Stimulated activated CD8-positive, alpha-beta memory T cell treated with anti-CD3 and anti-CD28 coated beads, Interleukin-4, amount 100 ng/mL, for 24 hours (primary cell): ENCODE measurements around the gene NME1.
"Not testable (repeated sequence)": the region's sequence is repeated elsewhere in the genome, so short reads cannot be mapped to it uniquely, and the experiment has no call there.

Experiments
- DNase-seq: peaks from one replicate; pipeline ENCODE4 v3.0.0-alpha.2; 2020; ENCODE audit warnings: low read depth

Gene NME1

DNA sequence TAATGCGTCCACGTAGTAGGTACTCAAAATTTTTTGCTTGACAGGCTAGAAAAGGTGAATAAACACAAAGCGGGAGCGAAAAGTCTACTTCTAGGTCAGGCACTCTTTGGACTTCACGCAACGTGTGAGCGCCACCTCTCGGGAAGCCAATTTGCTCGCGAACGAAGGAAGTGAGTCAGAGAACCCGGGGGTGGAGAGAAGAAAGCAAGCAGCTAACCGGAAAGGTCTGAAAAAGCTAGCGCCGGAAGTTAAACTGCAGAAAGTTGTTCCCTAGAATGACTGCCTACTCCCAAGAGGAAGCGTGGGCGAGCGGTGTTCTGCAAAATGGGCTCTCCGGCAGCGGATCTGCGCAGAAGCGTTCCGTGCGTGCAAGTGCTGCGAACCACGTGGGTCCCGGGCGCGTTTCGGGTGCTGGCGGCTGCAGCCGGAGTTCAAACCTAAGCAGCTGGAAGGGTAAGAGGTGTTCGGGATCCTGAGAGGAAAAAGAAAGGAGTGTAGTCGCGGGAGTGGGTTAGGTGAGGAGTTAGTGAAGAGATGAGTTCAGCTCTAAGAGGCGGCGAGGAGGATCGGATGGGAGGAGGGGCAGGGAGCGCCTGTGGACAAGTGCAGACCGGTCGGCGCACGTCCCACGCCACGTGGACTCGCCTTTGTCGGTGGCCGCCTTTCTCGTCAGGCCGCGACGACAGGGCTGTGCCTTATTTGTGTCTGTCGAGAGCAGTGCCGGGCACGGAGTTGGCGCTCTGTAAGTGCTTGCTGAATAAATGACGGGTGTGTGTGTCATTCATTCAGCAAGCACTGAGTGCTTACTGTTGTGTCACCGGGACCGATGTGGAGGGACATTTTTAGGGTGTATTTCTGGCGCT is at the start of gene NME1:
Gene NME1, plus strand, starts transcription at position 350 of the 863 bp plus-strand sequence. CDS start 2,096 bp downstream, outside the sequence.
- peak; percentile 94 for DNase-seq

DNA sequence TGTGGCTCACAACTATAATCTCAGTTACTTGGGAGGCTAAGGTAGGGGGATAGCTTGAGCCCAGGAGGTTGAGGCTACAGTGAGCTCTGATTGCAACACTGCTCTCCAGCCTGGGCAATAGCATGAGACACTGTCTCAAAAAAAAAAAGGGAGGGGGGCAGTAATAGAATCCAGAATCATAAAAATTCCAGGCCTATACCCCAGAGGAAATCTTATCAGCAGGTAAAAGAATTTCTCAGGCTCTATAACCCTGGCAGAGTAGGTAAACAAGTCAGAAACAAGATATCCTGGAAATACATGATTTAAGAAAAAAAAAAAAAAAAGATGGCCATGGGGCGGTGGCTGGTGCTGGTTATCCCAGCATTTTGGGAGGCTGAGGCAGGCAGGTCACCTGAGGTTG is 45.6 kb upstream of the NME1 start:
- DNase-seq, result no peak

DNA sequence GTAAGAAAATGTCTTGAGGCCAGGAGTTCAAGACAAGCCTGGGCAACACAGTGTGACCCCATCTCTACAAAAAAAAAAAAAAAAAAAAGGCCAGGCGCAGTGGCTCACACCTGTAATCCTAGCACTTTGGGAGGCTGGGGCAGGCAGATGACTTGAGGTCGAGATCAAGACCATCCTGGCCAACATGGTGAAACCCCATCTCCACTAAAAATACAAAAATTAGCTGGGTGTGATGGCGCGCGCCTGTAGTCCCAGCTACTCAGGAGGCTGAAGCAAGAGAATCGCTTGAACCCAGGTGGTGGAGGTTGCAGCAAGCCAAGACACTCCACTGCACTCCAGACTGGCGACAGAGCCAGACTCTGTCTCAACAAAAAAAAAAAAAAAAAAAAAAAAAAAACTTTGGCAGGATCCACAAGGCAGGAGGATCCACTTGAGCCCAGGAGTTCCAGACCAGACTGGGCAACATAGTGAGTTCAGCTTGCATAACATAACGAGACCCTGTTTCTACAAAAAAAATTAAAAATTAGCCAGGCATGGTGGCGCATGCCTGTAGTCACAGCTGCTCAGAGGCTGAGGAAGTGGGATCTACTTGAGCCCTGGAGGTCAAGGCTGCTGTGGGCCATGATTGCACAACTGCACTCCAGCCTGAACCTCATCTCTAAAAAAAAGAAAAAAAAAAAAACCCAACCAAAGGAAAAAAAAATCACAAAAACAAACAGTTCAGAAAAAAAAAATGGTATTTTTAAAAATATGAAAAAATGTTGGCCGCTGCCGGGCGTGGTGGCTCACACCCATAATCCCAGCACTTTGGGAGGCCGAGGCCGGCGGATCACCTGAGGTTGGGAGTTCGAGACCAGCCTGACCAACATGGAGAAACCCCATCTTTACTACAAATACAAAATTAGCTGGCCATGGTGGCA is 40.8 kb upstream of the NME1 start:
- DNase-seq, result not testable (repeated sequence)

DNA sequence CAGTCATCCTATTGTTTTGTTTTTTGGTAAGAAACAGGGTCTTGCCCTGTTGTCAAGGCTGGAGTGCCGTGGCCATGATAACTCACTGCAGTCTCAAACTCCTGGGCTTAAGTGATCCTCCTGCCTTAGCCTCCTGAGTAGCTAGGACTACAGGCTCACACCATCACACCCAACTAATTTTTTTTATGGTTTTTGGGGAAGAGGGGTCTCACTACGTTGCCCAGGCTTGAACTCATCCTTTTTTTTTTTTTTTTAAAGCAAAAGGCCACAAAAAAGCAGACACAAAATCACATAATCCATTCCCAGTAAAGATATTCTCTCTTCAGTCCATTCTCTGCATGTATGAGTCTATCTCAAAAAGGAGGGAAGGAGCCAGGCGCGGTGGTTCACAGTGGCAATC is 38.2 kb upstream of the NME1 start:
- DNase-seq, result no peak

DNA sequence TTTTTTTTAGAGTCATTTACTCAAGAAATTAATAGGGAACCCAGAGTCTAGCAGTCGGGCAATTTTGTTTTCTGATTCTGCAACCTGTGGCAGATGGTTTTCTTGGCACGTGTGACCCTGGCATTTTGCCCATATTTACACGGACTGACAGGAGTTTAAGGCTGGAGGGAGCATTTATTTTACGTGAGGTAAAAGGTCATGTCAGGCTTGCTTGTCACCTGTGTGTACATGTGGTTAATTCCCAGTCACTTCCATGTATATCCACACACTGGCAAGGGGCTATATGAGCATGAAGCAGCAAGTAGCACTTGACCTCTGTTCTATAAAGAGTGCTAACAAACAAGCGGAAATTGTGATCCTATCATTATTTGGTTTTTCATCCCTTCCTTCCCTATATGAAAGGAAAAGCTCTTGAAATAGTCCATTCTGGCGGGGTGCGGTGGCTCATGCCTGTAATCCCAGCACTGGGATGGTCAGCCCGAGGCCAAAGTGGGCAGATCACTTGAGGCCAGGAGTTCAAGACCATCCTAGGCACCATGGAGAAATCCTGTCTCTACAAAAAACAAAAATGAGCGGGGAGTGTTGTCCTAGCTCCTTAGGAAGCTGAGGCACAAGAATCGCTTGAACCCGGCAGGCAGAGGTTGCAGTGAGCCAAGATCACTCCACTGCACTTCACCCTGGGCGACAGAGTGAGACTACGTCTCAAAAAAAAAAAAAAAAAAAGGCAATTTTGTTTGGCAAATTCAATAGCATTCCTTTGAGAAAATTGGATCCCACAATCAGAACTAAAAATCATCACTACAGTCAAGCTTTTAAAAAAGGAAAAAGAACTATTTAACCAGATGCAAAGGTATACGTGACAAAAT is 34.8 kb upstream of the NME1 start:
- no peak for DNase-seq

DNA sequence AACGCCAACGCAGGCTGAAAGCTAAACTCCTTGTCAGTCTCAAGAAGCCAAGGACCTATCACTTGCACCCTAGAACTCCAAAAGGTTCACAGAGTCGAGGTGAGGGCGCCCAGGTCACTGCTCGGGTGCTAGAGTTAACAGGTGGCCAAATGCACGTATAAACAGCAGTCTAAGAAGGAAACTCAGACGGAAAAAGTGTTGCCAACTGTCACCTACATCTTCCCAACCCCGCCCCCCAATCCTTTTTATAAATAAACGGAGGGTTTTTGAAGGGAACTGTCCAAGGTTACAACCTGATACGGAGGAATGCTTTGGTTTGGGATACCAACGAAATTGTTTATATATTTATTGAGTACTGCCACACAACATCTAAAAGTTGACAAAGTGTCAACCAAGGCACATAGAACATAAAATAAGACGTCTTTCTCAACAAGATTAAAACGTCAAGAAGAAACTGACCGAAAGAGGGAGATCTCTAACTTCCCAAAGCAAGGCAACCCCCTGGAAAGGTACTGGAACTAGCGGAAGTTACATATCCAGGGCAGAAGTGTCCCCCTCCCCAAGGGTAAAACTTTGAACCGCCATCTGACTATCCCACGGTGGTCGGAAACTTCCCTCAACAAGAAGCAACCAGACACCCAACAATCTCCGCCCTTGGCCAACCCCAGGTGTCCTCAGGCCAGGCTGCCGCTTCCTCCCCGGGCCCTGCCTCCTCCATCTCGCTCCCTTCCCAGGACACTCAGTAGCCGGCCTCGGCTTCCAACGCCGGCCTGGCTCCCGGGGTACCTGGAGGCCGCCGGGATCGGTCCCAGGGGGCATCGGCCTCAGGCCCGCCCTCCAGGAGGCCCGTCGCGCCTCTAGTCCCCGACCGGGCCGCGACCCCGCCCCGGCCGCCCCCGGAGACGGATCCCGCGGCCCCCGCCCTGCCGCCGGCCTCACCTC is 33.7 kb upstream of the NME1 start:
- peak; percentile 11 for DNase-seq

DNA sequence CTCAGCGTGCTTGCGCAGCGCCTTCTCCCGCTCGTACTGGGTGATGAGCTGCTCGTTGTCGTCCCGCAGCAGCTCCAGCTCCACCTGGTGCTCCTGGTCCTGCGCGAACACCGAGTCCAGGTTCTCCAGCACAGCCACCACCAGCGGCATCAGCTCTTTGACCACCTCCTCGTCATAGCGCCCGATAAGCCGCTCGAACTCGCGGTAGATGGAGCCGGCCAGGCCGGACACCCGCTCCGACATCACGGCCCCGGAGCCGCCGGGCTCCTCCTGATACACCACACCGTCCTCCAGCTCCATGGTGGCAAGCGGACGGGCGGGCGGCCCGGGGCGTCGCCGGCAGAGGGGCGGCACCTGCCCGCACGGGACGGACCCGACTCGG is 33.0 kb upstream of the NME1 start:
- no peak for DNase-seq

DNA sequence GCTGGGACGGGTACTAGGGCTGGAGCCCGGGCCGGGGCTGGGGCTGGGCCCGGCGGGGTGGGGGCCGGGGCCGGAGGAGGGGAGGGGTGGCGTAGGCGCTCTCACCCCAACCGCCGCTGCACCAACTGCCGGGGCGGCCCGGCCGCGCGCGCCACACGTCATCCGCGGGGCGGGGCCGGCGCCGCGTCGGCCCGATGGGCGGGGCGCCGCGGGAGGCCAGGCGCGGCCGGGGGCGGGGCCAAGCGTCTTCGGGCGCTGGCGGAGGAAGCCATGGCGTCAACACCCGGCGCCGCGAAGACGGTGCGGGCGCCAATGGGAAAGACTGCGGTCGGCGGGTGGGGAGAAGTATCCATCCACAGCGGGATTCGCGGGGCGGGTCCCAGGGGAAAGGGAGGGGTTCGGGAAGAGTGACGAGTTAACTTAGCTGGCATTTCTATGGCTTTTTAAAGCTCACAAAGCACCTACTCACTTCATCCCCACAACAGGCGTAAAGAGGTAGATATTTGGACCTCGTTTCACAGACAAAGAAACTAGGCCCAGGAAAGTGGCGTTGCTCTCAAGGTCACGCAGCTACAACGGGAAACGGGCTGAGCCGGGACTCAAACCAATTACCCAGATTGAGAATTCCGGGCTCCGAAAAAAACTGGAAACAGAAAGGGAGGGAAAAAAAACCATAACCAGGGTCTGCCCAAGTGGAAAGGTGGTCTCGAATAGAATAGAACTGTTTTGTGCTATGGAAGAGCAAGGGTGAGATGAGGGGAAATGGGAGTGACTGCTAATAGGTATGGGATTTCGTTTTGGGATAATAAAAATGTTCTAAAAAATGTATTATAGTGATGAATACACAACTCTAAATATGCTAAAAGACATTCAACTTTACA is 32.4 kb upstream of the NME1 start, which contains the start of gene SPAG9:
Gene SPAG9, minus strand, starts transcription at position 130 of the 881 bp plus-strand sequence. CDS start 212 bp downstream, outside the sequence.
- peak; percentile 82 for DNase-seq

DNA sequence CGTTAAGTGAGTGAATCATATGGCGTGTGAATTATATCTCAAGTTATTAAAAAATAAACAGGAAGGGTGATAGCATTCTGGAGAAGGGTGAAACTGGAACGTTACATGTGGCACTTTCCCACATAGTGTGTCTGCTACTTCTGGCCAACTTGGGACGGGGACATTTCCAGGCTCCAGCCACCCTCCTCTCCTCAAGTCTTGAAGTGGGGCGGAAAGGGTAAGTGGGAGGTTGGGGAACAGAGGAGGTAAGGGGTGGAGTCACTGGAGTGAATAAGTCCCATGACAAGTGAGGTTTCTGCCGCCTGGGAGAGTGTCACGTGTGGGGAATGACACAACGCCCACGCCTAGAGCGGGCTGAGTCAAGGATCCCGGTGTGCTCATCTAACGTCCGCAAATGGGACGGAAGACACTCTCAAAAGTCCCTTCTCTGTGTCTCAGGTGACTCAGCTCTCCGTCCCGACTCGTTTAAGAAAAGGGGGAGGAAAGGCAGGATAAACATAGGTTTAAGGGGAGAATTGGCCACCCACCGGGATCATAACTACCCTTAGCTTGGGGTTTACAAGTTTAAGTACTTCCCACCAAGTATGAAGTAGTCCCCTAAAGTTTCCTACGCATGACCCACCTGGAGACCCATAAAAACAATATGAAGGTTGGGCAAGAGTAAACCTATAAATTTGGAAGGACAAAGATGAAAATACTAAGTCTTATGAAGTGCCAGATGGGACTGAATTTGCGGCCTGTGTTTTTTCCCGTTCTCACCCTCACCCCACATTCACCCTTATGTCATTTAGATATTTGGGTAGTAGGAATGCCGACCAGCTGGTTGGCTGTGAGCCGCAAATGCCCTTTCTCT is 31.5 kb upstream of the NME1 start:
- DNase-seq, result peak; percentile 80

DNA sequence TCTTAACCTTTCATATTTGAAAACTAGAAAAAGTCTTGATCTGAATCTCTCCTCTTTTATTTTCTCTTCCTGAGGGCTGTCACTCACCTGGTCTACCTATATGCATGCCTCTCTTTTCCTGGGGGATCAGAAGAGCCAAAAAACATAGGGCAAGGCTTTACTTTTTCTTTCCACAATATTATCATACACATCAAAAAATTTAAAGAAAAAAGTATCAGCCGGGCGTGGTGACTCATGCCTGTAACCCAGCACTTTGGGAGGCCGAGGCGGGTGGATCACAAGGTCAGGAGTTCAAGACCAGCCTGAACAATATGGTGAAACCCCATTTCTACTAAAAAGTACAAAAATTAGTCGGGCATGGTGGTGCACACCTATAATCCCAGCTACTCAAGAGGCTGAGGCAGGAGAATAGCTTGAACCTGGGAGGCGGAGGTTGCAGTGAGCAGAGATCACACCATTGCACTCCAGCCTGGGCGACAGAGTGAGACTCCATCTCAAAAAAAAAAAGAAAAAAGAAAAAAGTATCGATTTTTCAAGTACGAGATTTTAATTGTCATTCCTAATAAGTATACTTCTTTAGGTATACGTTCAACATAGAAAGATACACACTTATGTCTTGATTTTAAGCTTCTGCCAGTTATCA is 30.8 kb upstream of the NME1 start:
- not testable (repeated sequence) for DNase-seq

DNA sequence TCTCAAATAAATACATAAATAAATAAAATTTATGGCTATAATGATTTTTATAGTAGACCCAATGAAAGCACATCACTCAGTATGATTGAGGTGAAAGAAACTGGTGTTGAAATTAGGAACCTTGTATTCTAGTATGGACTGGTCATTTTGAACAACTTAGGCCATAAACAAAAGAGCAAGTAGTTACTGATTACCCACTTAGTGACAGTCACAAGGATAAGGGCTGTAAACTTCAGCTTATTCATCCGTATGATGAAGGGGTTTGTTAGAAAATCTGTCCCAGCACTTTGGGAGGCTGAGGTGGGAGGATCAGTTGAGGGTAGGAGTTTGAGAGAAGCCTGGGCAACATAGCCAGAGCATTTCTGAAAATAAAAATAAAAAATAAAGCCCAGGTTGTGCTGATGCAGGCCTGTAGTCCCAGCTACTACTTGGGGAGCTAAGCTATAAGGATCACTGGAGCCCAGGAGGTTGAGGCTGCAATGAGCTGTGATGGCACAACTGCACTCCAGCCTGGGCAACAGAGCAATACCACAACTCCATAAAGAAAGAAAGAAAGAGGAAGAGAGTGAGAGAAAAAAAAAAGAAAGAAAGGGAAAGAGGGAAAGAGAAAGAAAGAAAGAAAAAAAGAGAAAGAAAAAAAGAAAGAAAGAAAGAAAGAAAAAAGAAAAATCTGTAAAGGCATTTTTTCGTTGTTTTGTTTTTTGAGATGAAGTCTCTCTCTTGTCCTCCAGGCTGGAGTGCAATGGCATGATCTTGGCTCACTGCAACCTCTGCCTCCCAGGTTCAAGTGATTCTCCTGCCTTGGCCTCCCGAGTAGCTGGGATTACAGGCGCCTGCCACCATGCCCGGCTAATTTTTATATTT is 28.5 kb upstream of the NME1 start:
- DNase-seq, result no peak

DNA sequence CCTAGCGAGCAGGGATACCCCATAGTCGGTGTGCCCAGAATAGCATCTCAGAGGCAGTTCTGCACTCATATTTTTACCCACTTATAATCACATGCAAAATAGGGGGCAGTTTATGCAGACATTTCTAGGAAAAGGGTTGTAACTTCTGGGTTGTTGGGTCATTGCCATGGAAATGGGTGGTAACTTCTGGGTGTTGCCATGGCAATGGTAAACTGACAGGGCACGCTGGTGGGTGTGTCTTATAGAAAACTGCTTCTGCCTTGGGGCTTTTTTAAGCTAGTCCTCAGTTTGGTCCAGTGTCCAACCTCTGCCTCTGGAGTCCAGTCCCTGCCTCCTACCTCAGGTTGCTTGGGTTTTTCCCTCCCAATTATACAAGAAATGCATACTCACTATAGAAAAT is 25.3 kb upstream of the NME1 start:
- DNase-seq, result no peak

DNA sequence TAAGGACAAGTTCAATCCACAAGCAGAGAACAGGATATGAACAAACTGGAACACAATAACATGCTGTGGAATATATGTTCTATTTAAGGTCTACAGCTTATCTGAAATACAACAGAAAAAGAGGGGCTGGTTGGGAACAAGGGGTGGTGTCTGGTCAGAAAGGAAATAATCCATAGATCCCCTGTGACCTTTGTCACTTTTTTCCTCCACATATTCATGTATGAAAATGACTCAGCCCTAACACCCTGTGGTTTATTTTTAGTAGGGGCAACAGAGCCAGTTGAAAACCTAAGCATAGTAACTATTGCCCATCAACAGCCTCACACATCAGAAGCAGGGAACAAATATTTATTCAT is 20.4 kb upstream of the NME1 start:
- DNase-seq, result no peak

DNA sequence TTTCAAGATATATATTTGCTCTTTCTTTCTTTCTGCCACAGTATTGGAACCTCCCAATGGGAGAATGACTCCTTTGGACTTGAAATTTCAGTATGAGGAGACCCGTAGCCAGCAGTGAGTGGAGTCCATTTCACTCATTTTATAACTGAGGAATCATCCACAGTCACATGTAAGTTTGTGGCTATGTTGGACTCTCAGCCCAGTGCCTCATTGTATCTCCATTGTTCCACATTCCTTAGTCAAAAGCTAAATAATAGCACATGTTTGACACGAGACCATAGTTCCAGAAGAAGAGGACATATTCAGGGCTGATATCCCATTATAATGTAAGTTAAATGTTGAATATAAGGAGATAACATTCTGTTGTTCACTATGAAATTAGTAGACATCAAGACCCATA is 20.0 kb upstream of the NME1 start:
- DNase-seq, result no peak

DNA sequence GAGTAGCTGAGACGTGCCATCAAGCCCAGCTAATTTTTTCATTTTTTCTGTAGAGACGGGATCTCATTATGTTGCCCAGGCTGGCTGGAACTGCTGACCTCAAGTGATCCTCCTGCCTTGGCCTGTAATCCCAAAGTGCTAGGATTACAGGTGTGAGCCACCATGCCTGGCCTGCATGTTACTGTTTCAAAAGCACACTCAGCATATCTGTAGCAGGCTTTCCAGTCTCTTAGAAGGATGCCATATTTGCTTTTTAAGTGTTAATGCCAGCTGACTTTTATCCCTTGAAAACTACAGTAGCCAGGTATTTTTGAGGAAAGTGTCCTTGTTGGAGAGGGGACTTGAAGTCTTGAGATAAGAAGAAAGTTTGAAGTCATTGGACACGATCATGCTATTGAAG is 17.4 kb upstream of the NME1 start:
- DNase-seq, result no peak

DNA sequence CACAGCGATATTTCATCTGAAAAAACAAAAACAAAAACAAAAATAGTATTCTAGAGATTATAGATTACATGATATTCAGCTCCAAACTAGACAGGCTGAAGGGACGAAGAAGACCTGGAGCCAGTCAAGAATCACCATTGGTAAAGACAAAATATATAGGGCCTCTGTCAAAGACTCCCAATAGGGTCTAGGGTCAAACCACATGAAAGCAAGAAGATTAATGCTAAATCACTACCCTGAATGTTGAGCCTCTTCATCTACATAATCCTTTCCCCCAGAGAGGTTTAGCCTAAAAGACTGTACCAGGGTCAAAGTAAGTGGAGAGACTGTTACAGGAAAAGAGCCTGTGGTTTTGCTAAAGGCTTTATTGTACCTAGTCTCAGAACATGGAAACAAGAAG is 10.8 kb upstream of the NME1 start:
- DNase-seq, result no peak

DNA sequence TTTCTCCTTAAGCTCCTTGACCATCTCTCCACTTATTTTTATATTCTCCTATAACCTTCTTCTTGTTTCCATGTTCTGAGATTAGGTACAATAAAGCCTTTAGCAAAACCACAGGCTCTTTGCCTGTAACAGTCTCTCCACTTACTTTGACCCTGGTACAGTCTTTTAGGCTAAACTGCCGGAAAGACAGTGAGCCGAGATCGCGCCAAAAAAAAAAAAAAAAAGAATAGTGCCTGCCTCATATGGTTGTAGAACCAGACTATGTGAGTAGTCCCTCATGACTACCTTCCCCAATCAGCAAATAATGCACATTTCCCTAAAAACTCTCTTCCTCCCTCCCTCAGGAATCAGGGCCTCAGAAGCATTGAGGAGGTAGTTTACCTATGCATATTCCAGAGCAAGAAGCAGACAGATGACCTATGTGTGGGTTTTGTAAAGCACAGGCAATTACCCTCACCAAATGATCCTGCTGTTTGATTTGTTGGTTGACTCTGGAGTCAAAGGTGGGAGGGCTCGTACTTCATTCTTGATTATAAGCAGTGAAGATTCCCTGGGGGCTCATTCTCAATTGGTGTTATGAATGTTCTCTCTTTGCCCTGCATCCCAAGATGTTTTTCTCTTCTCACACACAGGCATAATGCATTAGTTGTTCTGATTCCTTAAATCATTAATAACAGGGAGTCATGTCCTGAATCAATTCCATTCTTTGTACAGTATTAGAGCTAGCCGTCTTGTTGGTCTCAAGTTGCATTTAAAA is 8.9 kb upstream of the NME1 start:
- no peak for DNase-seq
